HepG2 (cell line): Measurements from ENCODE around the gene RNF11. TPM values are rescaled to one million over a fixed set of nuclear protein-coding genes. Genes with fewer than 3 reads are reported as not detected.

ENCODE experiments used
- ATAC-seq: fragments of 200-7000 bp; cut with Tn5 transposase; 3 replicates; pipeline ENCODE4 v1.9.1; 2020; ENCODE audit warnings: mild to moderate bottlenecking, moderate library complexity
- BruUV-seq: library from RNA; stranded (reverse); fragments of 400-500 nt; replicated peaks from 2 replicates; lab custom pipeline; 2021; lab: Mats Ljungman, UMichigan
- CTCF ChIA-PET: fragments of 300-600 bp; formaldehyde crosslinking; extraction: SDS; loops from one replicate; lab custom pipeline; 2021; ENCODE audit warnings: low total read pairs, inconsistent platforms, low intra/inter-chr PET ratio; lab: Yijun Ruan, JAX
- POLR2A ChIA-PET: fragments of 350-600 bp; sonication (Branson Sonifier 250); formaldehyde crosslinking; loops from one replicate; lab custom pipeline; 2020; ENCODE audit warnings: antibody characterized with exemption, inconsistent platforms; lab: Yijun Ruan, JAX
- DNase-seq: peaks from one replicate; pipeline ENCODE4 v3.0.0-alpha.2; 2015; ENCODE audit warnings: low spot score
- FAIRE-seq: peaks from 3 replicates; lab custom pipeline; 2011; peaks lifted over from hg19 to GRCh38; lab: Jason Lieb, UNC
- H2AFZ ChIP-seq: one replicate; pipeline ENCODE4 v1.6.1; 2011; ENCODE audit warnings: low read length, inconsistent platforms
- H3K27ac ChIP-seq: fragments of 300-600 bp; 3 replicates; pipeline ENCODE4 v1.8.0; 2011; ENCODE audit warnings: mixed run types, mild to moderate bottlenecking, mixed read lengths, low read length, inconsistent platforms; ENCODE audit not compliant: insufficient read depth; ENCODE audit errors: extremely low read length
- H3K27me3 ChIP-seq, 2 experiments: fragments of 200-600 bp in 1 of 2; 2 replicates in 1 of 2; 3 replicates in 1 of 2; pipeline versions ENCODE4 v1.6.0 to v1.8.0; 2011; ENCODE audit warnings: low read length in 2 of 2, mild to moderate bottlenecking in 2 of 2, moderate library complexity in 2 of 2, inconsistent platforms in 1 of 2; ENCODE audit not compliant: insufficient read depth in 2 of 2, control insufficient read depth in 1 of 2
- H3K36me3 ChIP-seq, 2 experiments: fragments of 200-600 bp in 1 of 2; replicated peaks in 1 of 2; 2 replicates in 1 of 2; 3 replicates in 1 of 2; pipeline versions ENCODE4 v1.5.1 to v1.8.0; 2011; ENCODE audit warnings: low read length in 2 of 2, inconsistent platforms in 1 of 2; ENCODE audit not compliant: insufficient read depth in 2 of 2, control insufficient read depth in 1 of 2
- H3K4me1 ChIP-seq: 2 replicates; pipeline ENCODE4 v1.5.1; 2012; ENCODE audit warnings: low read length, inconsistent platforms; ENCODE audit not compliant: insufficient read depth
- H3K4me2 ChIP-seq: 2 replicates; pipeline ENCODE4 v1.6.0; 2011; ENCODE audit warnings: low read depth, low read length, inconsistent platforms
- H3K4me3 ChIP-seq, 3 experiments: fragments of 200-600 bp in 1 of 3; sonication (generic), shearing (Covaris generic) in 1 of 3; replicated peaks in 1 of 3; 2 replicates each; pipeline ENCODE4 v1.5.1; 2011 to 2016; ENCODE audit warnings: low read length in 3 of 3, inconsistent platforms in 2 of 3, low read depth in 2 of 3, mild to moderate bottlenecking in 2 of 3, control low read depth in 1 of 3, mixed read lengths in 1 of 3; ENCODE audit not compliant: insufficient read depth in 1 of 3
- H3K79me2 ChIP-seq: one replicate; pipeline ENCODE4 v1.6.1; 2011; ENCODE audit warnings: low read length, inconsistent platforms; ENCODE audit not compliant: insufficient read depth
- H3K9ac ChIP-seq: 2 replicates; pipeline ENCODE4 v1.6.0; 2011; ENCODE audit warnings: mild to moderate bottlenecking, low read depth, low read length, inconsistent platforms; ENCODE audit not compliant: insufficient read depth
- H3K9me3 ChIP-seq: 2 replicates; pipeline ENCODE4 v1.5.1; 2012; ENCODE audit warnings: mild to moderate bottlenecking, low read length
- H4K20me1 ChIP-seq: 2 replicates; pipeline ENCODE4 v1.6.0; 2011; ENCODE audit warnings: inconsistent platforms, mild to moderate bottlenecking, low read length, moderate library complexity; ENCODE audit not compliant: insufficient read depth
- DPF2 ChIP-seq: sonication (generic); formaldehyde crosslinking; IDR thresholded peaks from 2 replicates; pipeline ENCODE4 v1.4.0; 2020; ENCODE audit warnings: mild to moderate bottlenecking, low read depth, missing genetic modification reagents, borderline replicate concordance
- FOXK2 ChIP-seq: fragments of 450-650 bp; IDR thresholded peaks from 2 replicates; pipeline ENCODE4 v1.6.1; 2016
- MXD1 ChIP-seq: sonication (generic); formaldehyde crosslinking; IDR thresholded peaks from 2 replicates; pipeline ENCODE4 v1.4.0; 2020; ENCODE audit warnings: mild to moderate bottlenecking, missing genetic modification reagents
- SOX6 ChIP-seq, 2 experiments: fragments of 450-650 bp in 1 of 2; sonication (generic) in 1 of 2; formaldehyde crosslinking in 1 of 2; IDR thresholded peaks; 2 replicates each; pipeline versions ENCODE4 v1.4.0 to v1.6.1; 2017 to 2020; ENCODE audit warnings: antibody characterized with exemption in 1 of 2, mild to moderate bottlenecking in 1 of 2, missing genetic modification reagents in 1 of 2
- WGBS: methylation state at CpG from one replicate; pipeline ENCODE4 v1.1.6; 2017; ENCODE audit warnings: low lambda C conversion rate; 5-methylcytosine and 5-hydroxymethylcytosine counted together
- in situ Hi-C: cut with HindIII; loops from 2 replicates; pipeline ENCODE4 v1.10.0; 2017; ENCODE audit warnings: low pct_unique_long_range_greater_than_20kb; ENCODE audit not compliant: extremely low pct_ligation_motif_present
- intact Hi-C: fragments of 100-400 bp; cut with micrococcal nuclease; formaldehyde crosslinking; loops from one replicate; pipeline ENCODE4 v1.10.0; 2022; ENCODE audit not compliant: unreplicated experiment
- polyA plus RNA-seq, 8 experiments: library from polyadenylated mRNA; depleted of rRNA in 3 of 8; stranded (reverse) in 7 of 8; unstranded in 1 of 8; fragments of >200 nt; fragmentation: Illumina TruSeq in 4 of 8; extraction: Trizol in 4 of 8; gene quantifications; 2 replicates each; pipeline versions ENCODE4 v1.2.1 to v1.2.3, GENCODE V29; 2011 to 2016; ENCODE audit warnings: low read depth in 4 of 8, missing spikeins in 1 of 8, mixed read lengths in 1 of 8; ENCODE audit not compliant: insufficient read depth in 1 of 8
- total RNA-seq, 5 experiments: library from RNA; depleted of rRNA; stranded (reverse); fragments of >200 nt; fragmentation: Illumina TruSeq; extraction: Trizol; gene quantifications; 2 replicates each; pipeline ENCODE4 v1.2.3, GENCODE V29; 2016; ENCODE audit warnings: low read depth in 1 of 5
- TF ChIP-seq, protein P1 (sequence below): sonication (generic); formaldehyde crosslinking; IDR thresholded peaks from 2 replicates; pipeline ENCODE4 v1.5.1; 2020; ENCODE audit warnings: mild to moderate bottlenecking, missing genetic modification reagents
- TF ChIP-seq, protein P2 (sequence below): sonication (generic); formaldehyde crosslinking; IDR thresholded peaks from 2 replicates; pipeline ENCODE4 v1.4.0; 2020; ENCODE audit warnings: missing genetic modification reagents
- TF ChIP-seq, protein P3 (sequence below): sonication (generic); formaldehyde crosslinking; IDR thresholded peaks from 2 replicates; pipeline ENCODE4 v1.8.1; 2023; ENCODE audit warnings: mild to moderate bottlenecking, missing genetic modification reagents

RNF11 gene
- total and polyA plus RNA-seq, 2 of the 13 experiments (the other 11 are each of a cell fraction or from before 2014, with no cell fraction given): 41.2 to 48.8 TPM

DNA sequence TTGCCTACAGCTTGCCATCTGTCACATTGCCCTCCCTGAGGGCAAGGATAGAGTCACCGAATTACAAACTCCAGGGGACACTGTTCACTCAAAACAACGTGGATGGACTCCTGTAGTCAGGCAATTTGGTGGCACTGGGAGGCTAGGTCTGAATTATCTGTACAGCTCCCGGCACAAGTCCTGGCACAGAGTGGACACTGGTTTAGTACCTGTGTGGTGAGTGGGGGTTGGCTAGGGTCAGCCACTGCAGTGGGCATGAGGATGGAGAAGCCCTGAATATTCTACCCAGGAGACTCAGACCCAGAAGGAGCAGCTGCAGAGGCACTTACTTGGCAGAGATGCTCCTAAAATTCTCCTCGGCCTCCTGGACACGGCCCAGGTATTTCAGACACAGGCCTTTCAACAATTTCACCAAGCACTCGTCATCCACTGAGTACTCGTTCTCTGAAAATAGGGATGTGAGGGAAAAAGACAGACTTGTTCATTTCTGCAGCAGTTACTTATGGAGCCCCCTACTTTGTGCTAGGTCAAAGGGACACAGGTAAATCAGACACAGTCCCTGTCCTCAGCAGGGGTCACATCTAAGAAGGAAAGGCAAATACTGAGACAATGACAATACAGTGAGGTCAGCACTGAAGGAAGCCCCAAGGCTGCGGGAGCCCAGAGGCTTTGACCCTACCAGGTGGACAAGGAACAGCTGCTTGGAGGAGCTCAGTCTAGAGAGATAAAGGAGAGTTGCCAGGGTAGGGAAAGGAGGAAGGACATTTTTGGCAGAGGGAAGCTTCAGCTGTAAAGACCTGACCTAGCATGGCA lies 53.8 kb downstream of the RNF11 start:
- no TSS peak for BruUV-seq
- Histone ChIP-seq H3K9me3 (no peaks in the 10 kb centered on the region), H3K36me3 (no peaks in the 10 kb centered on the region), H3K27me3 (no peaks in the 10 kb centered on the region), H4K20me1 (no peaks in the 10 kb centered on the region), H3K4me3 (no peak overlapping the region), H3K4me2 (no peak overlapping the region), H3K4me1 (peaks cover 20% of the 10 kb centered on the region), H3K9ac (no peak overlapping the region), H2AFZ (no peak overlapping the region), H3K79me2 (no peaks in the 10 kb centered on the region), H3K27ac (no peak overlapping the region)
- no peak for FAIRE-seq
- no peak for DNase-seq
- WGBS: 64% methylated on average over 8 of the region's 8 CpGs
- no peak for ATAC-seq
- in situ Hi-C loops (no loop called here), intact Hi-C loops (no loop called here)
- CTCF ChIA-PET: no interaction called here
- no peak for TF ChIP-seq DPF2 (CRISPR knock-in tag)
- no peak for TF ChIP-seq SOX6 (IDR thresholded peaks at IDR 0.05)
- TF ChIP-seq SOX6 (CRISPR knock-in tag; IDR thresholded peaks at IDR 0.05): no peak
- TF ChIP-seq MXD1: no peak
- TF ChIP-seq, protein P1, sequence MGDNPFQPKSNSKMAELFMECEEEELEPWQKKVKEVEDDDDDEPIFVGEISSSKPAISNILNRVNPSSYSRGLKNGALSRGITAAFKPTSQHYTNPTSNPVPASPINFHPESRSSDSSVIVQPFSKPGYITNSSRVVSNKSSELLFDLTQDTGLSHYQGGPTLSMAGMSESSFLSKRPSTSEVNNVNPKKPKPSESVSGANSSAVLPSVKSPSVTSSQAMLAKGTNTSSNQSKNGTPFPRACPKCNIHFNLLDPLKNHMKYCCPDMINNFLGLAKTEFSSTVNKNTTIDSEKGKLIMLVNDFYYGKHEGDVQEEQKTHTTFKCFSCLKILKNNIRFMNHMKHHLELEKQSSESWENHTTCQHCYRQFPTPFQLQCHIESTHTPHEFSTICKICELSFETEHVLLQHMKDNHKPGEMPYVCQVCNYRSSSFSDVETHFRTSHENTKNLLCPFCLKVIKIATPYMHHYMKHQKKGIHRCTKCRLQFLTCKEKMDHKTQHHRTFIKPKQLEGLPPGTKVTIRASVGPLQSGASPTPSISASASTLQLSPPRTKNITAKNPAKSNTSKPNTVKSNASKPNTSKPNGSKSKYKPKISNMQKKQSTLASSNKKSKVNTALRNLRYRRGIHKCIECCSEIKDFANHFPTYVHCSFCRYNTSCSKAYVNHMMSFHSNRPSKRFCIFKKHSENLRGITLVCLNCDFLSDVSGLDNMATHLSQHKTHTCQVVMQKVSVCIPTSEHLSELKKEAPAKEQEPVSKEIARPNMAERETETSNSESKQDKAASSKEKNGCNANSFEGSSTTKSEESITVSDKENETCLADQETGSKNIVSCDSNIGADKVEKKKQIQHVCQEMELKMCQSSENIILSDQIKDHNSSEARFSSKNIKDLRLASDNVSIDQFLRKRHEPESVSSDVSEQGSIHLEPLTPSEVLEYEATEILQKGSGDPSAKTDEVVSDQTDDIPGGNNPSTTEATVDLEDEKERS (CRISPR knock-in tag): no peak
- TF ChIP-seq, protein P2, sequence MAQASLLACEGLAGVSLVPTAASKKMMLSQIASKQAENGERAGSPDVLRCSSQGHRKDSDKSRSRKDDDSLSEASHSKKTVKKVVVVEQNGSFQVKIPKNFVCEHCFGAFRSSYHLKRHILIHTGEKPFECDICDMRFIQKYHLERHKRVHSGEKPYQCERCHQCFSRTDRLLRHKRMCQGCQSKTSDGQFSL (CRISPR knock-in tag): no peak
- no peak for TF ChIP-seq FOXK2
- TF ChIP-seq, protein P3, sequence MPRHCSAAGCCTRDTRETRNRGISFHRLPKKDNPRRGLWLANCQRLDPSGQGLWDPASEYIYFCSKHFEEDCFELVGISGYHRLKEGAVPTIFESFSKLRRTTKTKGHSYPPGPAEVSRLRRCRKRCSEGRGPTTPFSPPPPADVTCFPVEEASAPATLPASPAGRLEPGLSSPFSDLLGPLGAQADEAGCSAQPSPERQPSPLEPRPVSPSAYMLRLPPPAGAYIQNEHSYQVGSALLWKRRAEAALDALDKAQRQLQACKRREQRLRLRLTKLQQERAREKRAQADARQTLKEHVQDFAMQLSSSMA (CRISPR knock-in tag): no peak
- POLR2A ChIA-PET: no interaction called here
